ENCODE data around the gene UCK1.

UCK1 gene

GRCh38 chr9:131494296-131494870, 36.7 kb downstream of the UCK1 start:
- DNase-seq = no peak

DNA sequence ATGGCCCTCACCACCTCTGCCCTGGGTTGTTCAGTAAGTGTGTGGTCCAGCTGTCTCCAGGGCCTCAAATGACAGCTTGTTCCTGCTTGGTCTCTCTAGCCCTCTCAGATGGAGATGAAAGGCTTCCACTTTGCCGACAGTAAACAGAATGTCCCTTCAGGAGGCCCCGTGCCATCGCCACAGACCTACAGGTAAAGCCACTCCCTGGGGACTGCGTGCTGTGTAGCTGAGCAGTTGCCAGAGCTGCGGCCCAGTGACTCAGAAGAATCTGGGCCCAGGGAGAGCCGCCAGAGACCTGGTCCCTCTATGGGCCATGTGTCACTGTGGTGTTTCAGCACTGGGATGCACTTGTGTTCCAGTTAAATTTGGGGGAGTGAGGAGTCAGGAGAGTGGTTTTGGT, 39.0 kb downstream of the UCK1 start:
- no peak for DNase-seq

DNA sequence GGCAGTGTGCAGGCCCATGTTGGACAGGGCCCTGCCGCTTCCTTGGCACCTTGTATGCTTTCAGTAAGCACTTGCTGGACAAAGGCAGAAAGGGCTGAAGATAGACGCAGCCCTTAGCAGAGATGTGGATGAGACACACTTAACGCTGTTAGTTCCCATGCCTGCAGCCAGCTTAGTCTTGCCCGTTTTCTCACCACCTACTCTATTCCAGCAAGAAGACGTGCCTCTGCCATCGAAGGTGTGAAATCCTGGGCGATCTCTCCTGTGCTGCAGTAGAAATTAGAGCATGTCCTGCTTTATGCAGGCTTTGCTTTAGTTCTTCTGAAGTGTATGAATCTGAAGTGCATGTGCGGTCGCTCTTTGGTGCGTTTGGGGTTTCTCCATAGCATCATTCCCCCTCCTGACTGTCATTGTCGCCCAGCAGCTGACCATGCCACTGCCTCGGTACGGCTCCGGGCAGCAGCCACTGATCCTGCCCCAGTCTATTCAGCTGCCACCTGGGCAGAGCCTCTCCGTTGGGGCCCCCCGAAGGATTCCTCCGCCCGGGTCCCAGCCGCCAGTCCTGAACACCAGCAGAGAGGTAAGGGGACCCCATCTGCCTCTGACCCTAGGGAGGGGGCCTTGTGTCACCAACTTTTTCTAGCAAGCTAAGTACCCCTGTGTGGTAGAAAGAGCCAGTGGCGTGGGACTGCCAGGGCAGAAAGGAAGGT, 39.9 kb downstream of the UCK1 start:
- no peak for DNase-seq

DNA sequence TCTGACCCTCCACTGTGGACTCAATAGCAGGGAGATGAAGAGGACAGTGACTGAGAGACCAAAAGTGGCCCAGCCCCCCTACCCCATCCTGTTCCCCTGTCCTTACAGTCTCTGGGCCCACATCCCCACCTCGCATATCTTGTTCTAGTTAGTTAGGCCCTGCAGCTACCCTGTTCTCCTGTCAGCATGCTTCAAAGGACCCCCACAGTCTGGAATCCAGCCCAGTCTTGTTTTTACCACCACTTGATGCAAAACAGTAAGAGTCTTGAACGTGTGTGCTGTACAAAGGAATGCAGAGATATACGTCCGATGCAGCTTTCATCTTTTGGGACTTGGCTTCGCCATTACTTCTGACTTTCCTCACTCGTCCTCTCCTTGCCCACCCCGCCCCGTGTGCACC, 40.5 kb downstream of the UCK1 start:
- DNase-seq = no peak

- DNase-seq = no peak
Observed at GRCh38 chr9:131487621-131488031, 43.4 kb downstream of the UCK1 start.

DNA sequence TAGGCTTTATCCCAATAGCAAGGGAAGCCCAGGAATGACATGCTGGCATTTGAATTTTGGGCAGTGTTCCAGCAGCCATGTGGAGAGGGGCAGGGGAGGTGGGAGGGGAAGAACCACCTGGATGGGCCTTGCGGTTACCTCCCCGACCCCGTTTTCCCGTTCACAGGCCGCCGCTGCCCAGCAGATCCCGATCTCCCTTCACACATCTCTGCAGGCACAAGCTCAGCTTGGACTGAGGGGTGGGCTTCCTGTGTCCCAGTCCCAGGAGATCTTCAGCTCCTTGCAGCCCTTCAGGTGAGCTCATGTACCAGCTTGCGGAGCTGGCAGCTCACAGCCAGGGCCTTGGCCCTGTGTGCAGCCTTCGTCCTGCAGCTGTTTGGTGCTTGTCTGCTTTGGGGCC, 44.1 kb downstream of the UCK1 start:
- no peak for DNase-seq

DNA sequence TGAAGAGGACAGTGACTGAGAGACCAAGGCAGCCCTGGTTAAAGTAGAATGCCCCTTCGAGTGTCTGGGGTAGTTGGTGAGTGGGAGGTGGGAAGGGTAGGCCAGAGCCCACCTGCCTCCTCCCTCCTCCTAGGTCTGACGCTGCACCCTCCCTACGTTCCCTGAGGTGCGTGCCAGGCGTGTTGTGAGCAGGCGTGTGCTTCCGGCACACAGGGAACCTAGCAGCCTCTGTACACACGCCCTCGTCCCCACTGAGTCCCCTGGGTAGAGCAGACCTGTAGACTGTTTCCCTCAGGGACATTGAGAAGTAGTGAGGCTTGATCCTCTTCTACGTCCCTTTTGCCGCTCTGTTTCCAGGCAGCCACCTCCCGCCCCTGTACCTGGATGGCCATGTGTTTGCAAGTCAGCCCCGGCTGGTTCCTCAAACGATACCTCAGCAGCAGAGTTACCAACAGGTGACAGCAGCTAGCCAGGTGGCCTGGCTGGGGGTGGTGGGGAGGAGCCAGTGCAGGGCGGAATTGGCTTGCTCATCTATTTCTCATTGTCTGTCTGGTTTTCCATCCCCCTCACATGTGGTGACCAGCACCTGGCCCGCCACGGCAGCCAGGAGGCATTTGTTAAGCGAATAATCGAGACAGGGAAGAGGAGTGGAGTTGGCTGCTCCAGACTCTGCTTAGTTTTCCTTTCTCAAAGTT, 45.2 kb downstream of the UCK1 start:
- no peak for DNase-seq

DNA sequence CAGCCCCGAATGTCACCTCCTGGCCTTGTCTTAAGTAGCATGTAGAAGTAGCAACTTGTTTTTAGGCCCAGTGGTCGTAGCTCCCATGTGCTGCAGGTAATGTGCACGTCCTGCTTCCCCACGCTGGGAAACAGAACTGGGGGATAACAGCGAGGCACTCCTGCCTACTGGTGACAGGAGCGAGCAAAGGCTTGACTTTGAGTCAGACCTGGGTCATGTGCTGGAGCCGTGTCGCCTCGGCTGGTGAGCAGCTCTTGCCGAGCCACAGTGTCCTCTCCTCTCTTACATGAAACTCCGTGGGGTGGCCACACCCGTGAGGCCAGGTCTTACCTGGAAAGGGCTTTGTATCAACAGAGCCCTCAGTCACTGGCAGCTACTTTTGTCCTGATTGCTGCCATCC, 45.9 kb downstream of the UCK1 start:
- DNase-seq = no peak

DNA sequence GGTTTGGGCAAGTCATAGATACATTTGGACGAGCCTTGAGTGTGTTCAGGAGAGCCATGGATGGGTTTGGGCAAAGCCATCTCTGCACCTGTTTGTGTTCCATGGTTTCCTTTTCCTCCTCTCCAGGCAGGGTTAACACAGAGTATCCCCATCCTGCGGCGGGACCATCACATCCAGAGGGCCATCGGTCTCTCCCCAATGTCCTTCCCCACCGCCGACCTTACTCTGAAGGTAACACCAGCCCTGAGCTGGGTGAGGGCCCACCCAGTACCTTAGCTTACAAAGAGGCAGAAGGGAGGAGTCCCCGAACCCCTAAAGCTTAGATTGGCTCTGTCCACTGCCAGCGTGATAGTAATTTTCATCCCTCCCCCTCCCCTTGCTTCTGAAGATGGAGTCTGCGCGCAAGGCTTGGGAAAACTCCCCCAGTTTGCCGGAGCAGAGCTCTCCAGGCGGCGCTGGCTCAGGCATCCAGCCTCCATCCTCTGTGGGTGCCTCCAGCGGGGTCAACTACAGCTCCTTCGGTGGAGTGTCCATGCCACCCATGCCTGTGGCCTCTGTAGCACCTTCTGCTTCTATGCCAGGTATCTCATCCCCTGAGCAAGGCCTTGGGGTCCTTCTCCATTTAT, 46.4 kb downstream of the UCK1 start:
- DNase-seq = no peak

DNA sequence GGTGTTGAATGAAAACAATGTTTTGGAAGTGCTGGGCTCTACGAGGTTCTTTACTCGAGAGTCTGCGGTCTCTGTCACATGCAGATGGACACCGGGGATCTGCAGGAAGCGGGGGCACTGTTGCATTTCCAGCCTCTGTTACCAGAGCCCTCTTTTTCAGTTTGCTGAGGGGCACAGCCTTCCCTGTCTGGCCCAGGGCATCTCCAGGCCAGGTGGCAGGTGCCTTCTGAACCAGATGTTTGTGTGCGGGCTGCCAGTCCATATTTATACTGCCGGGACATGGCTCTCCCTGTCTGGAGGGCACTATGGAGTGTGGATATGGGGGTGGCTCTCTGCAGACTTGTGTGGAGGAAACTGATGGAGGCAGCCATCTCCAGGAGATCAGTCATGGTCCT, 47.0 kb downstream of the UCK1 start:
- no peak for DNase-seq

GRCh38 chr9:131483319-131484050, 47.6 kb downstream of the UCK1 start:
- DNase-seq = no peak

DNA sequence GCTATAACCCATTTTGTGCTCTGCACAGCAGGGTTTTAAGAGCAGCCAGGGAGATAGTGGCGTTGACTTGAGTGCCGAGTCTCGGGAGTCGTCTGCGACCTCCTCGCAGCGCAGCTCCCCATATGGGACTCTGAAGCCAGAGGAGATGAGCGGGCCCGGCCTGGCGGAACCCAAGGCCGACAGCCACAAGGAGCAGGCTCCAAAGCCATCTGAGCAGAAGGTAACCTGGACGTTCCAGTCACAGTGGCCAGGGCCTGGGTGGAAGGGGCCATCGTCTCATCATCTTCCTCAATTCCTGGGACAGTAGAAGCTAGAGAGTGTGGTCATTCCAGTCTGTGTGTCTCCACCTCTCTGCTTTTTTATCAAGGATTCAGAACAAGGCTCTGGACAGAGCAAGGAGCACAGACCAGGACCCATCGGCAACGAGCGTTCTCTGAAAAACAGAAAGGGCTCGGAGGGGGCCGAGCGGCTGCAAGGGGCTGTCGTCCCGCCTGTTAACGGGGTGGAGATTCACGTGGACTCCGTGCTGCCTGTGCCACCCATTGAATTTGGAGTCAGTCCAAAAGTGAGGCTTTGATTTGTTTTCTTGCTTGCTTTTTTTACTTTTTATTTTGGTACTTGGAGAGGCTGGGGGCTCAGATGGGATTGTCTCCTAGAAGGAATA, 48.6 kb downstream of the UCK1 start:
- no peak for DNase-seq

GRCh38 chr9:131481441-131482342, 49.4 kb downstream of the UCK1 start:
- DNase-seq = no peak

DNA sequence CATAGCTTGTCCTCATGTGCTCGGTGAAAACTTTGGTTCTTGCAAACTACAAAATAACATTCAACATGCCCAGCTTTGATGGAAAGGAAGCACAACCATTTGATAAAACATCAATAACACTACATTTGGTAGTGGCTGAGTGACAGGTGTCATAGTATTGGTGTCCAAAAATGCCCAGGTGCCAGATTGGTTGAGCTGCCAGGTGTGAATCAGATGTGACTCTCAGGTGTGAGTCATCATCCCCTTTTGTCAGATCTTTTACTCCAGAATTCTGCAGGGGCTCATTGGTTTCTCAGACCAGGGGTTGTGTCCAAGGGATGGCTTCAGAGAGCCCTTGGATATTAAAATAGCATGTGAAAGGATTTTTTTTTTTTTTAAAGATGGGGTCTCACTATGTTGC, 50.8 kb downstream of the UCK1 start:
- DNase-seq = no peak

- DNase-seq = no peak
Observed at GRCh38 chr9:131478911-131479310, 52.2 kb downstream of the UCK1 start.

- DNase-seq = no peak
Observed at GRCh38 chr9:131478421-131478868, 52.6 kb downstream of the UCK1 start.

GRCh38 chr9:131477816-131478419, 53.1 kb downstream of the UCK1 start:
- no peak for DNase-seq

DNA sequence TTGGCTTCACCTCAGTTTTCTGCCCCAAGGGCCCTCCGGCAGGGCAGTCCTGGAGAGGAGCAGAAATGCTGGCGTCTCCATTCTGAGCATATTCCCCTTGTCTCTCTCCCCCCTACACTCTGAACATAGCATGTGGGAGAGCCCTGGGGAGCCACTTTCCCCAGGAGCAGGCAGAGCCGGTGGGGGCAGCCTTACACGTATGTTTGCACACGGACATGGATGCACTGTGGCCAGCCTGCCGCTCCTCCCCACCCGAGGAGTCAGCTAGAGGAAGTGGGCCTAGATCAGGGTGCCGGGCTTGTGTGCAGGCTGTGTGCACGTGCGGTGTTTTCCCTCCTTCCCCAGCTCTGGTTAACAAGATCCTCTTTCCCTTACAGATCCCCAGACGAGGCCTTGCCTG, 53.7 kb downstream of the UCK1 start:
- no peak for DNase-seq

- no peak for DNase-seq
Observed at GRCh38 chr9:131476777-131477345, 54.2 kb downstream of the UCK1 start.

DNA sequence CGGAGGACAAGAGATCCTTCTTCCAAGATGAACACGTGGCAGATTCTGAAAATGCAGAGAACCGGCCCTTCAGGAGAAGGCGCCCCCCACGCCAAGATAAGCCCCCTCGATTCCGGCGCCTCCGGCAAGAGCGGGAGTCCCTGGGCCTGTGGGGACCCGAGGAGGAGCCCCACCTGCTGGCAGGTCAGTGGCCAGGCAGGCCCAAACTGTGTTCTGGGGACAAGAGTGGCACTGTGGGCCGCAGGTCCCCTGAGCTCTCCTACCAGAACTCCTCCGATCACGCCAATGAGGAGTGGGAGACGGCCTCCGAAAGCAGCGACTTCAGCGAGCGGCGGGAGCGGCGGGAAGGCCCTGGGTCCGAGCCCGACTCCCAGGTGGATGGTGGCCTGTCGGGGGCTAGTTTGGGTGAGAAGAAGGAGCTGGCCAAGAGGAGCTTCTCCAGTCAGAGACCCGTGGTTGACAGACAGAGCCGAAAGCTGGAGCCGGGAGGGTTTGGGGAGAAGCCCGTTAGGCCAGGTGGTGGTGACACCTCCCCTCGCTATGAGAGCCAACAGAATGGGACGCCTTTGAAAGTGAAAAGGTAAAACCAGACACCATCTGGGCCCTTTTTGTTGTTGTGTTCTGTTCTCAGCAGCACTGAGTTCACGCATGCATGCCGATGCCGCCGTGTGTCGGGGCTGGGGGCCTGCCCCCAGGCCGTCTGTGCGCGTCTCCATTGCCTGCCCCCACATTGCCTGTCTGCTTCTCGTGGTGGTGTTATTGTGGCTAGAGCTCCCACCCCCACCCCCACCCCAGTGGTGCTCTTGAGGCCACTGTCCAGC, 54.9 kb downstream of the UCK1 start:
- no peak for DNase-seq
